CD14-positive monocyte (primary cell): ENCODE measurements around the gene SLC25A30. TPM values are rescaled to one million over a fixed set of nuclear protein-coding genes. Genes with fewer than 3 reads are reported as not detected.

Experiments
- DNase-seq, 3 donors: peaks; one replicate each; pipeline ENCODE4 v3.0.0-alpha.2; 2011 to 2022
- H2AFZ ChIP-seq: 2 replicates; pipeline ENCODE4 v1.6.0; 2012; ENCODE audit warnings: mild to moderate bottlenecking, low read depth, low read length, inconsistent platforms; ENCODE audit not compliant: insufficient read depth, poor library complexity, severe bottlenecking
- H3K27ac ChIP-seq, 2 donors: 1 replicate in 1 of 2; 2 replicates in 1 of 2; pipeline ENCODE4 v1.5.1; 2012 to 2013; ENCODE audit warnings: low read length in 2 of 2, control low read depth in 1 of 2, inconsistent platforms in 1 of 2, low read depth in 1 of 2, mild to moderate bottlenecking in 1 of 2
- H3K27me3 ChIP-seq, 2 donors: one replicate each; pipeline versions ENCODE4 v1.6.0 to v1.6.1; 2011 to 2013; ENCODE audit warnings: low read length in 2 of 2; ENCODE audit not compliant: control insufficient read depth in 2 of 2, insufficient read depth in 2 of 2
- H3K36me3 ChIP-seq, 2 donors: replicated peaks in 1 of 2; 1 replicate in 1 of 2; 2 replicates in 1 of 2; pipeline versions ENCODE4 v1.5.1 to v1.6.1; 2012 to 2013; ENCODE audit warnings: low read length in 2 of 2, control low read depth in 1 of 2, inconsistent platforms in 1 of 2, mild to moderate bottlenecking in 1 of 2; ENCODE audit not compliant: insufficient read depth in 2 of 2, control insufficient read depth in 1 of 2
- H3K4me1 ChIP-seq, 2 donors: 1 replicate in 1 of 2; 2 replicates in 1 of 2; pipeline versions ENCODE4 v1.5.1 to v1.6.1; 2012 to 2013; ENCODE audit warnings: low read length in 2 of 2, control low read depth in 1 of 2, inconsistent platforms in 1 of 2, mild to moderate bottlenecking in 1 of 2, moderate library complexity in 1 of 2; ENCODE audit not compliant: insufficient read depth in 2 of 2, control insufficient read depth in 1 of 2
- H3K4me2 ChIP-seq: replicated peaks from 2 replicates; pipeline ENCODE3; 2012; ENCODE audit warnings: low read length, moderate library complexity, mild to moderate bottlenecking; ENCODE audit not compliant: poor library complexity, severe bottlenecking; ENCODE audit errors: extremely low read depth
- H3K4me3 ChIP-seq, 3 experiments: fragments of 200-600 bp in 1 of 3; sonication (generic) in 1 of 3; replicated peaks in 1 of 3; 1 replicate in 2 of 3; 2 replicates in 1 of 3; pipeline ENCODE4 v1.5.1; 2011 to 2013; ENCODE audit warnings: low read length in 3 of 3, mild to moderate bottlenecking in 3 of 3, control low read depth in 2 of 3, low read depth in 2 of 3, inconsistent platforms in 1 of 3, moderate library complexity in 1 of 3
- H3K79me2 ChIP-seq: 2 replicates; pipeline ENCODE4 v1.6.0; 2012; ENCODE audit warnings: mild to moderate bottlenecking, control low read depth, inconsistent platforms, low read length, moderate library complexity; ENCODE audit not compliant: insufficient read depth
- H3K9ac ChIP-seq: 2 replicates; pipeline ENCODE4 v1.6.0; 2017; ENCODE audit warnings: low read length, mild to moderate bottlenecking; ENCODE audit not compliant: insufficient read depth, poor library complexity, severe bottlenecking
- H3K9me3 ChIP-seq, 2 donors: replicated peaks in 1 of 2; 1 replicate in 1 of 2; 2 replicates in 1 of 2; pipeline versions ENCODE4 v1.5.1 to v1.6.1; 2012 to 2013; ENCODE audit warnings: low read length in 2 of 2, control low read depth in 1 of 2; ENCODE audit not compliant: control insufficient read depth in 1 of 2, insufficient read depth in 1 of 2
- H4K20me1 ChIP-seq: 2 replicates; pipeline ENCODE4 v1.6.0; 2012; ENCODE audit warnings: mild to moderate bottlenecking, low read length, control low read depth, moderate library complexity; ENCODE audit not compliant: insufficient read depth
- H3K27ac Mint-ChIP-seq, 7 donors: one replicate each; pipeline ENCODE4 v1.8.0; 2020; ENCODE audit warnings: mild to moderate bottlenecking in 7 of 7, mixed read lengths in 7 of 7, moderate library complexity in 6 of 7, inconsistent platforms in 2 of 7
- H3K27me3 Mint-ChIP-seq, 3 donors: one replicate each; pipeline ENCODE4 v1.8.0; 2021 to 2022; ENCODE audit warnings: low read depth in 3 of 3, mild to moderate bottlenecking in 3 of 3, mixed read lengths in 3 of 3, moderate library complexity in 3 of 3, inconsistent platforms in 1 of 3
- H3K36me3 Mint-ChIP-seq, 2 donors: one replicate each; pipeline ENCODE4 v1.8.0; 2020; ENCODE audit warnings: mixed read lengths in 2 of 2, inconsistent platforms in 1 of 2, mild to moderate bottlenecking in 1 of 2
- H3K4me1 Mint-ChIP-seq: one replicate; pipeline ENCODE4 v1.8.0; 2020; ENCODE audit warnings: mild to moderate bottlenecking, mixed read lengths
- H3K4me3 Mint-ChIP-seq, 2 donors: one replicate each; pipeline ENCODE4 v1.8.0; 2020; ENCODE audit warnings: mild to moderate bottlenecking in 2 of 2, mixed read lengths in 2 of 2, moderate library complexity in 1 of 2
- H3K9me3 Mint-ChIP-seq, 7 donors: one replicate each; pipeline ENCODE4 v1.8.0; 2020 to 2022; ENCODE audit warnings: mixed read lengths in 7 of 7, mild to moderate bottlenecking in 6 of 7, moderate library complexity in 6 of 7, inconsistent platforms in 2 of 7
- WGBS: methylation state at CpG from one replicate; pipeline ENCODE4 v1.1.5; 2013; ENCODE audit warnings: missing lambda C conversion rate; ENCODE audit not compliant: insufficient coverage; 5-methylcytosine and 5-hydroxymethylcytosine counted together
- intact Hi-C, 2 donors: fragments of 100-400 bp; cut with micrococcal nuclease; formaldehyde crosslinking; loops; one replicate each; pipeline versions ENCODE4 v1.15.0 to v1.15.1; 2023
- polyA plus RNA-seq, 3 donors: library from polyadenylated mRNA; depleted of rRNA in 1 of 3; unstranded in 2 of 3; stranded (reverse) in 1 of 3; fragments of 300-500 nt in 2 of 3; fragments of >200 nt in 1 of 3; fragmentation: Illumina TruSeq in 2 of 3; gene quantifications; 1 replicate in 2 of 3; 2 replicates in 1 of 3; pipeline ENCODE4 v1.2.3, GENCODE V29; 2012 to 2021
- TF ChIP-seq, protein P1 (sequence below): fragments of 200-600 bp; IDR thresholded peaks from one replicate; pipeline ENCODE4 v1.8.0; 2022; ENCODE audit warnings: antibody characterized with exemption, mild to moderate bottlenecking

Gene SLC25A30
- polyA plus RNA-seq, 3 donors: 0.92 to 14.0 (median 2.3) TPM

DNA sequence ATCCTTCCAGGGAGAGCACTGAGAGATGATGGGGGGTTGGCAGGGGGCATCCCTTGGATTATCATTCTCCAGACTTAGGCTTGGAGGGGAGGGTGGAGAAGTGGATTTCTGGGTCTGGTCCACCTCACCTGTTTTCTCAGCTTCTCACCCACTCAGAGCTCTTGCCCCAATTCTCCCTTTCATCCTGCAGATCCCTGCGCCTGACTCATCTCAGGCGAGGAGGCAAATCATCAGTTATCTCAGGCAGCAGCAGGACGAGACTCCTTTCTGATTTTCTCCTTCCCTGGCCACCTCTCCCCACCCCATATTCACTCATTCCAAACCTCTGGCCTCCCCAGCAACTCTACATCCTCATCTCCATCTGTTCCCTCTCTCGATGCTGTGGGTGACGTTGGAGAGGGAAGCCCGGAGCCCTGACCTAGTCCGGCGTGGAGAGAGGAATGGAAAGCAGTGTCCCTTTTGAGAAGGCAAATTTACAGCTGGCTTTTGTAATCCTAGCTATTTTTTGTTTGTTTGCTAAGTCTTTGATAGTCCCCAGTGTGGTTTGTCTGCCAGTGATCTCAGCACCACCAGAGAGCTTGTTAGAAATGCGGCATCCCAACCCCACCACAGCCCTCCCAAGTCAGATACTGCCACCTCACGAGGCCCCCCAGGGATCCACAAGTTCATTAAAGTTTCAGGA is 53.2 kb downstream of the SLC25A30 start:
- Histone ChIP-seq H3K79me2 (no peaks in the 10 kb centered on the region), H3K27me3 (no peaks in the 10 kb centered on the region), H3K9ac (no peak overlapping the region), H3K4me1 (peaks cover 5 to 9% of the 10 kb centered on the region in 2 donors), H3K36me3 (no peaks in the 10 kb centered on the region), H2AFZ (no peak overlapping the region), H3K27ac (no peak overlapping the region), H3K9me3 (no peaks in the 10 kb centered on the region), H4K20me1 (no peaks in the 10 kb centered on the region), H3K4me3 (no peak overlapping the region), H3K4me2 (no peak overlapping the region)
- TF ChIP-seq, protein P1, sequence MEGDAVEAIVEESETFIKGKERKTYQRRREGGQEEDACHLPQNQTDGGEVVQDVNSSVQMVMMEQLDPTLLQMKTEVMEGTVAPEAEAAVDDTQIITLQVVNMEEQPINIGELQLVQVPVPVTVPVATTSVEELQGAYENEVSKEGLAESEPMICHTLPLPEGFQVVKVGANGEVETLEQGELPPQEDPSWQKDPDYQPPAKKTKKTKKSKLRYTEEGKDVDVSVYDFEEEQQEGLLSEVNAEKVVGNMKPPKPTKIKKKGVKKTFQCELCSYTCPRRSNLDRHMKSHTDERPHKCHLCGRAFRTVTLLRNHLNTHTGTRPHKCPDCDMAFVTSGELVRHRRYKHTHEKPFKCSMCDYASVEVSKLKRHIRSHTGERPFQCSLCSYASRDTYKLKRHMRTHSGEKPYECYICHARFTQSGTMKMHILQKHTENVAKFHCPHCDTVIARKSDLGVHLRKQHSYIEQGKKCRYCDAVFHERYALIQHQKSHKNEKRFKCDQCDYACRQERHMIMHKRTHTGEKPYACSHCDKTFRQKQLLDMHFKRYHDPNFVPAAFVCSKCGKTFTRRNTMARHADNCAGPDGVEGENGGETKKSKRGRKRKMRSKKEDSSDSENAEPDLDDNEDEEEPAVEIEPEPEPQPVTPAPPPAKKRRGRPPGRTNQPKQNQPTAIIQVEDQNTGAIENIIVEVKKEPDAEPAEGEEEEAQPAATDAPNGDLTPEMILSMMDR: no peak
- no peak for DNase-seq
- Mint-ChIP-seq H3K36me3 (peaks cover 15 to 20% of the 10 kb centered on the region in 2 donors), H3K4me3 (no peak overlapping the region), H3K9me3 (peaks cover 0 to 6% (median 4%) of the 10 kb centered on the region in 7 donors), H3K27ac (peak overlapping the region in 3 of 7 donors; percentile 21 to 64 (median 43)), H3K27me3 (peaks cover 0 to 2% (median 1%) of the 10 kb centered on the region in 3 donors), H3K4me1 (peaks cover 26% of the 10 kb centered on the region)
- intact Hi-C loops: no loop called here
- WGBS: 90% methylated on average over 3 of the region's 10 CpGs

DNA sequence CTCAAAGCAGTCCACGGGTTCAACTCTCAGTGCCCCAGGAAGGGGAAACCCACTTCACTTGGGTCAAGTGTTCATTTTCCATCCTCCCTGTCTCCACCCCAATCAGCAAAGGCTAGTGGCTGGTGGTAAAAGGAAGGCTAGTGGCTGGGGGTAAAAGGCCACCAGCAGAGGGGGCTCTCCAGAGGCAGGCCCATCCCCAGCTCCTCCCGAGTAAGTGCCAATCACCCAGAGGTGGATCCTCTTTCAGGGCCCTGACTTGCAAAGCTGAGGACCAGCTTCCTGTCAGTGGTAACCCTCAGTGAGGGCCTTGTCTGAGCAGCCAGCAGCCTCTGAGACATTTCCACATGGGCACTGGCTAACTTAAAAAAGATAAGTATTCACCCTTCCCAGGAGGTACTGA is 55.2 kb downstream of the SLC25A30 start:
- TF ChIP-seq, protein P1: no peak
- H3K27ac ChIP-seq: no peak overlapping the region

More for the DNA sequence above, 55.2 kb downstream of the SLC25A30 start:
- no peak overlapping the region for H3K9ac ChIP-seq
- Mint-ChIP-seq H3K9me3 (peaks cover 0 to 6% (median 3%) of the 10 kb centered on the region in 7 donors), H3K4me1 (peaks cover 19% of the 10 kb centered on the region), H3K27me3 (no peaks in the 10 kb centered on the region), H3K36me3 (peaks cover 19 to 22% of the 10 kb centered on the region in 2 donors), H3K4me3 (no peak overlapping the region), H3K27ac (peak overlapping the region in 2 of 7 donors; percentile 43 to 49)
- H3K9me3 ChIP-seq: no peaks in the 10 kb centered on the region
- intact Hi-C loops: no loop called here
- no peaks in the 10 kb centered on the region for H3K27me3 ChIP-seq
- no peak overlapping the region for H3K4me3 ChIP-seq
- H2AFZ ChIP-seq: no peak overlapping the region
- peaks cover 0 to 5% of the 10 kb centered on the region in 2 donors for H3K36me3 ChIP-seq
- WGBS: 11% methylated on average over 1 of the region's 2 CpGs
- peaks cover 5 to 9% of the 10 kb centered on the region in 2 donors for H3K4me1 ChIP-seq
- peak in 1 of 3 donors; percentile 27 for DNase-seq
- no peak overlapping the region for H3K4me2 ChIP-seq
- no peaks in the 10 kb centered on the region for H4K20me1 ChIP-seq
- H3K79me2 ChIP-seq: no peaks in the 10 kb centered on the region
